Stimulated activated naive CD8-positive, alpha-beta T cell treated with anti-CD3 and anti-CD28 coated beads, Interleukin-15, Interleukin-2, amounts not matched to agents 100 ng/mL and 50 ng/mL, for 24 hours (primary cell): ENCODE measurements around the gene REEP6.
"Not testable (repeated sequence)": the region's sequence is repeated elsewhere in the genome, so short reads cannot be mapped to it uniquely, and the experiment has no call there.

ENCODE experiments used
- H3K27ac Mint-ChIP-seq: one replicate; pipeline ENCODE4 v1.8.0; 2021; ENCODE audit warnings: mild to moderate bottlenecking, mixed read lengths
- H3K27me3 Mint-ChIP-seq: one replicate; pipeline ENCODE4 v1.8.0; 2021; ENCODE audit warnings: mixed read lengths
- H3K36me3 Mint-ChIP-seq: one replicate; pipeline ENCODE4 v1.8.0; 2021; ENCODE audit warnings: low read depth, mixed read lengths
- H3K4me1 Mint-ChIP-seq: one replicate; pipeline ENCODE4 v1.8.0; 2021; ENCODE audit warnings: low read depth, mixed read lengths
- H3K4me3 Mint-ChIP-seq: one replicate; pipeline ENCODE4 v1.8.0; 2021; ENCODE audit warnings: mild to moderate bottlenecking, mixed read lengths
- H3K9me3 Mint-ChIP-seq: one replicate; pipeline ENCODE4 v1.8.0; 2021; ENCODE audit warnings: mixed read lengths

The REEP6 gene

DNA sequence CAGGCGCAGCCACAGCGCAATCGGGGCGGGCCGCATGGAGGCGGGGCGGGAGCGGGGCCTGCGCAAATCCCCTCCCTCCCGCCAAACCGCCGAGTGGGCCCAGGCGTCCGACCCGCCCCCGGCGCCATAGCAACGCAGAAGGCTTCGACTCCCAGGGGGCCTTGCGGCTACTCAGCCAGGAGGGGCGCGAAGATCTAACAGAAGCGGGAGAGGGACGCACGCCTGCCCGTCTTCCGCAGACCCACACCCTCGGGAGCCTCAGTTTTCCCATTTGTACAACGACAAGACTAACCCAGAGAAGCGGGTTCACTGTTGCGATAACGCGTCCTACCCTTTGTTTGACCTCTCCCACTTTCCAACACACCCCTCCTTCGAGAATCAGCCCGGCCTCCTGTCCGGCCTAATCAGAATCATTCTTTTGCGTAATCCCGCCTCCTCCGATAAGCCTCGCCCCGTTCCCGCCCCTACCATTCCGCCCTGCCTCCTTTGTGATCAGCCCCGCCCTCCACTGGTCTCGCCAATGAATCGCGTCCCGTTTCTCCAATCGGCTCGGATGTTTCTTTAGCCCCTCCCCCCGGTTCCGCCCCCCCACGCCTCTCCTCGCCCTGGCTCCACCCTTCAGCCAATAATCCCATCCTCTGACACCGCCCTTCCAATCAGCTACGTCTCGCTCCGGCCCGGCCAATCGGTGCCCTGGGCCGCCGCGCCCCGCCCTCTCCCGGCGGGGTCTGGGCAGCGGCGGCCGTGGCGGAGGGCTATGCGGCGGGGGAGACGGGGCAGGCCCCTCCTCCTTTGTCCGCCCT, 469 bp upstream of the REEP6 start, which contains the start of gene PCSK4:
Gene PCSK4, minus strand, starts transcription at position 40 of the 803 bp plus-strand sequence. Its CDS starts 4 bp downstream, at position 36.
- peaks cover 15% of the 10 kb centered on the region for H3K4me1 Mint-ChIP-seq
- H3K27ac Mint-ChIP-seq = peak within 1 kb of the TSS; percentile 83
- no peaks in the 10 kb centered on the region for H3K9me3 Mint-ChIP-seq
- H3K4me3 Mint-ChIP-seq = peak within 1 kb of the TSS; percentile 81
- peaks cover 4% of the 10 kb centered on the region for H3K27me3 Mint-ChIP-seq
- H3K36me3 Mint-ChIP-seq = no peaks in the 10 kb centered on the region

DNA sequence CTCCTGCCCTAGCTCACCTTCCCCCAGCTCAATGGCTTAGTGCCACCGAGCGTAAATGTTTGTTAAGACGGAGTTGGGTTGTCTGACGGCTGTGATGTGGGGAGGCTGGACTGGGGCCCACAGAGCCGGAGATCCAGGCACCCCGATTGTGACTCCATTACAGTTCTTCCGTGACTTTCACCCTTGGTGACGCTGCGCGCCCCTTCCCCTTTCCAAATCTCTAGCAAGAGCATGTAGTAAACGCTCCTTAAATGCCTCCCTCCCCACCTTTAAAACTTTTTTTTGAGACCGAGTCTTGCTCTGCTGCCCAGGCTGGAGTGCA, 829 bp downstream of the REEP6 start:
- Mint-ChIP-seq H3K36me3 (no peaks in the 10 kb centered on the region), H3K9me3 (no peaks in the 10 kb centered on the region), H3K27me3 (peaks cover 4% of the 10 kb centered on the region), H3K4me1 (peaks cover 15% of the 10 kb centered on the region), H3K4me3 (peak overlapping the region; percentile 72), H3K27ac (no peak overlapping the region)

DNA sequence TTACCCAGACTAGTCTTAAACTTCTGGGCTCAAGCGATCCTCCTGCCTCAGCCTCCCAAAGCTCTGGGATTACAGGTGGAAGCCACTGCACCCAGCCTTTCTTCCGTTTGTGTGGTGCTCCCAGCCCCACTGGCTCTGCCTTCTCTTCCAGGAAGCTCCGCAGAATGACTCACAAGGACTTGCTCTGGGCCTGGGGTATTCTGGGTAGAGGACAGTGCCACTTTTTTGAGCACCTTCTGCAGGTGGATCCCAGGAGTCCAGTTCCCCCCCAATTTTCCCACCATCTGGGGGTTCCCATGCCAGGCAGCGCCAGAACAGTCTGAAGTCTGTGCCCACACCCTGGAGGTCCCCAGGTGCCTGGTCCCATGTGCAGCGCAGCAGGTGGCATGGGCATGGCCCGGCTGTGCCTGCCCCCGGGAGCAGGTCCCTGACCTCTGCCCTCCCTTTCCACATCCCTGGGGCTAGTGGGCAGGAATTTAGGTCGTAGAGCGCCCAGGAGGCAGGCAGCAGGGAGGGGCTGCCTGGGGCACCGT, 1.6 kb downstream of the REEP6 start:
- peaks cover 4% of the 10 kb centered on the region for H3K27me3 Mint-ChIP-seq
- H3K9me3 Mint-ChIP-seq = no peaks in the 10 kb centered on the region
- H3K27ac Mint-ChIP-seq = no peak overlapping the region
- H3K4me1 Mint-ChIP-seq = peaks cover 15% of the 10 kb centered on the region
- H3K4me3 Mint-ChIP-seq = peak overlapping the region; percentile 72
- H3K36me3 Mint-ChIP-seq = no peaks in the 10 kb centered on the region

DNA sequence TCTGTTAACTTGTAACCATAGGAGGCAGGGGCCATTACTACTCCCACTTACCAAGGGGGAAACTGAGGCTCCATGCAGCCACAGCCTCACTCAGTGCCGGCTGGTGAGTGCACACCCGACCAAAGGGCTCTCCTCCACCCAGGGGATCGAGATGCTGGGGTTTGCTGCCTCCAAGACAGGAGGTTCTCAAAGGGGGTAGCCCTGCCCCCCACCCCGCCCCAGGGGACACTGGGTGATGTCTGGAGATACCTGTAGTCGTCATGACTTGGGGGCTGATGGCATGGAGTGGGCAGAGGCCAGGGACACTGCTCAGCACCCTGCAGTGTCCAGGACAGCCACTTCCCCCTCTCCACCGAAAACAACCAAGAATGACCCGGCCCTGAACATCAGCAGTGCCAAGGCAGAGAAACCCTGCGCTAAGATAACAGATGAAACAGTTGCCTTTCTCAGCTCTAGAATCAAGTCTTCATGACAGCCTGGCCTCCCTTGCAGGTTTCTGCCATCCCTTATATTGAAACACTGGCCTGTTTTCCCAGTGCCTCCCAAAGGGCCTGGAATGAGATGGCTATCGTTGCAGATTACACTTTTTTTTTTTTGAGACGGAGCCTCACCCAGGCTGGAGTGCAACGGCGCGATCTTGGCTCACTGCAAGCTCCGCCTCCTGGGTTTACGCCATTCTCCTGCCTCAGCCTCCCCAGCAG, 3.3 kb downstream of the REEP6 start:
- Mint-ChIP-seq H3K27me3 (peaks cover 4% of the 10 kb centered on the region), H3K4me1 (peaks cover 13% of the 10 kb centered on the region), H3K9me3 (no peaks in the 10 kb centered on the region), H3K36me3 (no peaks in the 10 kb centered on the region), H3K27ac (no peak overlapping the region), H3K4me3 (no peak overlapping the region)

DNA sequence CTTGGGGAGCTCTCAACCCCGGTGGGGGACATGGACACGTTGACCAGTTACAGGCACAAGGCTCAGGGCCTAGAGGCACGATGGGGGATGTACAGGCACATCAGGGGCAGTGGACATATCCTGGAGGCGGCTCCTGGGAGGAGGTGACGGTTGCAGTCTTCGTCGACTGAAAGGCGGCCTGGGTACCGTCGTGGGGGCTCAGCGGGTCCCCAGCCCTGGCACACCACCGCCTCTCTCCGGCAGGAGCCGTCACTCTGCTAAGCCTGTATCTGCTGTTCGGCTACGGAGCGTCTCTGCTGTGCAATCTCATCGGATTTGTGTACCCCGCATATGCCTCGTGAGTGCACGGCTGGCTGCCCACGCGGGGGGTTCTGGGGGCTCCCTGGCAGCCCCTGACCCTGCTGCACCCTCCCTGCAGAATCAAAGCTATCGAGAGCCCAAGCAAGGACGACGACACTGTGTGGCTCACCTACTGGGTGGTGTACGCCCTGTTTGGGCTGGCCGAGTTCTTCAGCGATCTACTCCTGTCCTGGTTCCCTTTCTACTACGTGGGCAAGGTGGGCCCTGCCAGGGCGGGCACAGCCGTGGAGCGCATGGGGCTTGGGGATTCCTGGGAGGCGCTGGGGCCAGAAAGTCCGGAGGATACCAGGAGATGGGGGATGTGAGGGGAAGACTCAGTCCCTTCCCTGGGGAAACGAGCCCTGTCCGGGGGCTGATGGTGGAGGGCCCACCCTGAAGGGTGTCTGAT, 4.2 kb downstream of the REEP6 start:
- Mint-ChIP-seq H3K4me3 (no peak overlapping the region), H3K27me3 (peaks cover 4% of the 10 kb centered on the region), H3K9me3 (no peaks in the 10 kb centered on the region)

DNA sequence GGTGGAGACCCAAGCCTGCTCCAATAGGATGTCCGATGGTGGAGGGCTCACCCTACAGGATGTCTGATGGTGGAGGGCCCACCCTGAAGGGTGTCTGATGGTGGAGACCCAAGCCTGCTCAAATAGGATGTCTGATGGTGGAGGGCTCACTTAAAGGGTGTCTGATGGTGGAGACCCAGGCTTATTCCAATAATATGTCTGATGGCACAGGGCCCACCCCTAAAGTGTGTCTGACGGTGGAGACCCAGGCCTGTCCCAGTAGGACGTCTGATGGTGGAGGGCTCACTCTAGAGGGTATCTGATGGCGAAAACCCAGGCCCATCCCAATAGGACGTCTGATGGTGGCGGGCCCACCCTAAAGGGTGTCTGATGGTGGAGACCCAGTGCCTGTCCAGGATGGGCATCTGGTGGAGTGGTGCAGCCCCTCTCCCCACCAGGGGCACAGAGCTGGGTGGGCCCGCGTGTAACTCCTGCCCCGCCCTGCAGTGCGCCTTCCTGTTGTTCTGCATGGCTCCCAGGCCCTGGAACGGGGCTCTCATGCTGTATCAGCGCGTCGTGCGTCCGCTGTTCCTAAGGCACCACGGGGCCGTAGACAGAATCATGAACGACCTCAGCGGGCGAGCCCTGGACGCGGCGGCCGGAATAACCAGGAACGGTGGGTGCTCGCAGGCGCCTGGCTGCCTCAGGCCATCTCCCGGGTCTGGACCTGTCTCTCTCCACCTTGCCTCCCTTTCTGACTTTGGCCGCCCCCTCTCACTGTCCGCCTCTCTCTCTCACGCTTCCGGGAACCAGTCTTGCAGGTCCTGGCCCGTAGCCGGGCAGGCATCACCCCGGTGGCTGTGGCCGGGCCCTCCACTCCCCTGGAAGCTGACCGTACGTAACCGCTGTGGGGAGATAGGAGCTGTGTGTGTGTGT, 5.1 kb downstream of the REEP6 start:
- Mint-ChIP-seq H3K4me1 (peaks cover 5% of the 10 kb centered on the region), H3K27ac (no peak overlapping the region), H3K27me3 (peaks cover 4% of the 10 kb centered on the region), H3K36me3 (no peaks in the 10 kb centered on the region), H3K9me3 (no peaks in the 10 kb centered on the region), H3K4me3 (no peak overlapping the region)

More for the DNA sequence above, 4.2 kb downstream of the REEP6 start:
- Mint-ChIP-seq H3K4me1 (peaks cover 9% of the 10 kb centered on the region), H3K36me3 (no peaks in the 10 kb centered on the region), H3K27ac (no peak overlapping the region)

DNA sequence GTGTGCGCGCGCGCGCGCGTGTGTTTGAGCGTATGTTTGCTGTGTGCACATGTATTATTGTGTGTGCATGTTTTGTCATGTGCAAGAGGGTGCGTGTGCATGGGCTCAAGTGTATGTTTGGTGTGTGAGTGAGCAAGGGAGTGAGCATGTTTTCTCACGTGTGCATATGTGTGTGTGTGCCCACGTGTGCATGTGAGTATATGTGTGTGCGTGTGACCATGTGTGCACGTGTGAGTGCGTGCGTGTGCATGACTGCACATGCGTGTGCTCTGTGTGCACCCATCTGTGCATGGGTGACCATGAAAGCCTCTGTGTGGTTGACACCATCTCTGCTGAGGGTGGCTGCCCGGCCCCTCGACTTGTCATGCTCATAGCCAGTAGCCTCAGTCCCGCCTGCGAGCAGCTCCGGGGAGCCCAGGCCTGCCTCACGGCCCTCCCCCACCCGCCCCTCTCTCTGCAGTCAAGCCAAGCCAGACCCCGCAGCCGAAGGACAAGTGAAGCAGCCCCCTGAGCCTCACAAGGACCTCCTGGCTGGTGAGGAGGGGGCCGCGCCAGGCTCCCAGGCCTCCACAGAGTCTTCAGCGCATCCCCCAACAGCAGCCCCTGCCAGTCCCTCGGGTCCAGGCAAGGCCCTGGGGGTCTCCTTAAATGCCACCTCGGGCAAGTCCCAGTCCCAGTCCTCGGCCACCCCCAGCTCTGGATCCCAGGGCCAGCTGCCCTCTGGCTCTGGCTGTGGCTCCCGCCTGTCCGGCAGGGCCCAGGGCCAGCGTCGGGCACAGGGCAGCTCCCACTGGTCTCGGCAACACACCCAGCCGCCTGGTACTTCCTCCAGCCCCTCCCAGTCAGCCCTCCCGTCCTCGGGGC, 6.0 kb downstream of the REEP6 start:
- no peaks in the 10 kb centered on the region for H3K36me3 Mint-ChIP-seq

DNA sequence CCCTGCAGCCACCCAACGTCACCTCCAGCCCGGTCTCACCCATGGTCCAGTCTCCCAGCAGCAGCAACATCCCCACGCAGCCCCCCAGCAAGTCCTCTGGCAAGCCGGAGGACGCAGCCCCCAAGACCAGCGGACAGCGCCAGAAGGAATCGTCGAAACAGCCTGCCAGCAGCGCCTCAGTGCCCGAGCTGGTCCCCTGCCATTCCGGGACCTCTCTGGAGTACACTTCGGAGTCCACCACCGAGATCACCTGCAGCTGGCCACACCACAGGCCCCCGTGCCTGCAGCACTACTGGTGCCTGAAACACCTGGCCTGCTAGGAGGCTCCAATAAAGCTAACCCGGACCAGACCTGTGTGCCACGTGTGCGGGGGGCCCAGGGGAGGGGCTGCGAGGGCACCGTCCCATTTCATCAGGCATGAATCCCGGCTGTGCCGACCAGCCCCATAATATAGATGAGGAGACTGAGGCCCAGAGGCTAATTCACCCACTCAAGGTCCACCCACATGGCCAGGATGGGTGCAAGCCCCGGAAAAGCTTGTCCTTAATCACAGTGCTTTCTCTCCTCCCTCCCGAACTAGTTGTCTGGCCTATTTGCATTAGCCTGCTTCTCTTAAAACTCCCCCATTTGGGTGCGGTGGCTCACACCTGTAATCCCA, 6.7 kb downstream of the REEP6 start:
- peaks cover 2% of the 10 kb centered on the region for H3K27me3 Mint-ChIP-seq
- H3K4me1 Mint-ChIP-seq = peaks cover 2% of the 10 kb centered on the region
- H3K4me3 Mint-ChIP-seq = no peak overlapping the region
- H3K36me3 Mint-ChIP-seq = no peaks in the 10 kb centered on the region
- H3K9me3 Mint-ChIP-seq = no peaks in the 10 kb centered on the region
- no peak overlapping the region for H3K27ac Mint-ChIP-seq

More for the DNA sequence above, 6.0 kb downstream of the REEP6 start:
- no peak overlapping the region for H3K4me3 Mint-ChIP-seq
- peaks cover 1% of the 10 kb centered on the region for H3K4me1 Mint-ChIP-seq
- H3K9me3 Mint-ChIP-seq = no peaks in the 10 kb centered on the region
- no peak overlapping the region for H3K27ac Mint-ChIP-seq
- H3K27me3 Mint-ChIP-seq = peaks cover under 1% of the 10 kb centered on the region

DNA sequence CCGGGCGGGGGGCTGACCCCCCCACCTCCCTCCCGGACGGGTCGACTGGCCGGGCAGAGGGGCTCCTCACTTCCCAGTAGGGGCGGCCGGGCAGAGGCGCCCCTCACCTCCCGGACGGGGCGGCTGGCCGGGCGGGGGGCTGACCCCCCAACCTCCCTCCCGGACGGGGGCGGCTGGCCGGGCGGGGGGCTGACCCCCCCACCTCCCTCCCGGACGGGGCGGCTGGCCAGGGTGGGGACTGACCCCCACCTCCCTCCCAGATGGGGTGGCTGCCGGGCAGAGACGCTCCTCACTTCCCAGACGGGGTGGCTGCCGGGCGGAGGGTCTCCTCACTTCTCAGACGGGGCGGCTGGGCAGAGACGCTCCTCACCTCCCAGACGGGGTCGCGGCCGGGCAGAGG, 8.2 kb downstream of the REEP6 start:
- H3K4me1 Mint-ChIP-seq, H3K27me3 Mint-ChIP-seq, H3K36me3 Mint-ChIP-seq, H3K27ac Mint-ChIP-seq, H3K9me3 Mint-ChIP-seq, H3K4me3 Mint-ChIP-seq: not testable (repeated sequence)

DNA sequence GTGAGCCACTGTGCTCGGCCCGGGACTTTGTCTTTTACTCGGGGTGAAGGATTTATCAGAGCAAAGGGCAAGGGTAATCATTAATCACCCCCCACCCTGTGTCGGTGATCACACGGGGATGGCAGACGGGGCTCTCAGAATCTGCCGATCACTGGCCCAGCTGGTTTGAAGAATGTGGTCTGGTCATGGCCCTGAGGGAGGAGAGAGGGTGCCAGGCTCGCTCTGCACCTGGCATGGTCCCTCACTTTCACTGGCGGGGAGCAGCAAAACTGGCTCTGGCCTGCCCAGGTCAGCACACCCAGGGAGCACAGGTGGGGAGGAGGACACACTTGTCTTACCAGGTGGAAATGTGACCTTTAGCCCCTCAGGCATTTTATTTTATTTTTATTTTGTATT, 10.2 kb downstream of the REEP6 start:
- H3K9me3 Mint-ChIP-seq = no peaks in the 10 kb centered on the region
- H3K27ac Mint-ChIP-seq = no peak overlapping the region
- H3K36me3 Mint-ChIP-seq = no peaks in the 10 kb centered on the region
- peaks cover 12% of the 10 kb centered on the region for H3K27me3 Mint-ChIP-seq
- no peak overlapping the region for H3K4me3 Mint-ChIP-seq
- H3K4me1 Mint-ChIP-seq = peaks cover 7% of the 10 kb centered on the region

DNA sequence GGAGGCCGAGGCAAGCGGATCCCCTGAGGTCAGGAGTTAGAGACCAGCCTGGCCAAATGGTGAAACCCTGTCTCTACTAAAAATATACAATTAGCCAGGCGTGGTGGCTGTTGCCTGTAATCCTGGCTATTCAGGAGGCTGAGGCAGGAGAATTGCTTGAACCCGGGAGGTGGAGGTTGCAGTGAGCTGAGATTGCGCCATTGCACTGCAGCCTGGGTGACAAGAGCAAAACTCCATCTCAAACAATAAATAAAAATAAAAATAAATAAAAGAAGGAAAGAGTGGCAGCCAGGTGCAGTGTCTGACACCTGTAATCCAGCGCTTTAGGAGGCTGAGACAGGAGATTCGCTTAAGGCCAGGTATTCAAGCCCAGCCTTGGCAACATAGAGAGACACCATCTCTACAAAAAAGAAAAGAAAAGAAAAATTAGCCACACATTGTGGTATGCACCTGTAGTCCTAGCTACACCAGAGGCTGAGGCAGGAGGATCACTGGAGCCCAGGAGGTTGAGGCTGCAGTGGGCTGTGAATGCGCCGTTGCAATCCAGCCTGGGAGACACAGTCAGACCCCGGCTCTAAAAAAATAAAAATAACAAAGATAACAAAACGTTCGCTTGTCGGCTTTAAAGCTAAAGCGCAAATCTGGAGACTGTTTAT, 11.6 kb downstream of the REEP6 start:
- H3K27ac Mint-ChIP-seq = no peak overlapping the region
- H3K4me3 Mint-ChIP-seq = no peak overlapping the region
- no peaks in the 10 kb centered on the region for H3K9me3 Mint-ChIP-seq

DNA sequence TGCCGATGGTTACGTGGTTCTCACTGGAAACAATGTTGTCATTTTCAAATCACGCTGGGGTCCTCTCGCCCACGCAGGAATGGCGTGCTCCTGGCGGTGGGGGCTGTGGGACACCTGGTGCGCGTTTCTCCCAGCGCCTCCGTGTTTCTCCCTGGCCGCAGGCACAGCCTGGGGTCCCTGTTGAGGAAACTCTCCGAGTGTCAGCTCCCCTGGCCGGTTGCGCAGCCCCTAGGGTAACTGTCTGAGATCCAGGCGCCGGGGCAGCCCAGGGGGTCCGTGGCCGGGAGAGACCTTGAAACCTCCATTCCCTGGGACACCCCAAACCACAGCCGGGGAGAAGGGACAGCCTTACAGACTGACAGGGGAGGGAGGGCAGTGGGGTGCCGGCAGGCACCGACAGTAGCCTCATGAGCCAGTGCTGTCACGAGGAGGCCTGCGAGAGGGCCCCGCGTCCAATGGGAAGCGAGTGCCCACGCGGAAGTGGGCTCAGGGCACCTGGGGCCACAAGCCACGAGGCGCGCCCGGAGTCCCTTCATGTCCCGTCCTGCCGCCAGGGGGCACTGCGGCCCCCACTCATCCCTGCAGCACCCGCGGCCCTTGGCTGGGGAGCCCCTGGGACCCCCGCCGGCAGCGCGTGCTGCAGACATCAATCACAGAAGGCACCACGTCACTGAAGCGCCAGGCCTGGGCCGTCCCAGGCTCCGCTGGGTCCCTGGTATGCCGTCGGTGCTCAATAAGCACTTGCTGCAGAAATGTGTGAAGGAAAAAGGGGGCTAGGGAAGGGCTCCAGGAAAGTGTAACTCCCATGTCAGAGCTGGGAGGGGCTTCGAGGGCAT, 12.3 kb downstream of the REEP6 start:
- Mint-ChIP-seq H3K4me3 (peak overlapping the region; percentile 10), H3K36me3 (no peaks in the 10 kb centered on the region), H3K9me3 (no peaks in the 10 kb centered on the region), H3K4me1 (peaks cover 13% of the 10 kb centered on the region), H3K27ac (no peak overlapping the region), H3K27me3 (peaks cover 12% of the 10 kb centered on the region)

More for the DNA sequence above, 11.6 kb downstream of the REEP6 start:
- Mint-ChIP-seq H3K27me3 (peaks cover 12% of the 10 kb centered on the region), H3K4me1 (peaks cover 8% of the 10 kb centered on the region), H3K36me3 (no peaks in the 10 kb centered on the region)
